Sigmoid colon (tissue), 4 donors: Measurements from ENCODE around the gene TMEM184C.

Experiments used
- CTCF ChIP-seq, 4 experiments: fragments of 450-650 bp in 3 of 4; fragments of 200-600 bp in 1 of 4; IDR thresholded peaks; one replicate each; pipeline ENCODE4 v1.5.1; 2016 to 2019; ENCODE audit warnings: antibody characterized with exemption in 4 of 4, mild to moderate bottlenecking in 3 of 4, moderate library complexity in 2 of 4
- EP300 ChIP-seq, 4 donors: sonication (generic); formaldehyde crosslinking; IDR thresholded peaks; one replicate each; pipeline ENCODE4 v1.6.1; 2017; ENCODE audit warnings: antibody characterized with exemption in 4 of 4
- POLR2A ChIP-seq, 2 donors: fragments of 450-650 bp; IDR thresholded peaks; one replicate each; pipeline ENCODE4 v1.6.1; 2016; ENCODE audit warnings: antibody characterized with exemption in 2 of 2, mild to moderate bottlenecking in 2 of 2, moderate library complexity in 2 of 2
- POLR2AphosphoS5 ChIP-seq, 4 donors: sonication (generic); formaldehyde crosslinking; IDR thresholded peaks; one replicate each; pipeline ENCODE4 v1.6.1; 2017; ENCODE audit warnings: antibody characterized with exemption in 4 of 4

GRCh38 chr4:147639388-147639787 is 22.2 kb downstream of the TMEM184C start:
- TF ChIP-seq CTCF (IDR thresholded peaks at IDR 0.05): no peak
- no peak for TF ChIP-seq POLR2A (IDR thresholded peaks at IDR 0.05)
- TF ChIP-seq POLR2AphosphoS5 (IDR thresholded peaks at IDR 0.05): no peak
- no peak for TF ChIP-seq EP300 (IDR thresholded peaks at IDR 0.05)
